Mucosa of stomach (tissue), 1 donor: ENCODE results near the gene GATB.

Experiments used
- H3K27me3 ChIP-seq: one replicate; pipeline ENCODE4 v1.7.0; 2013; ENCODE audit warnings: mild to moderate bottlenecking, low read length; ENCODE audit not compliant: control insufficient read depth, insufficient read depth
- H3K36me3 ChIP-seq: one replicate; pipeline ENCODE4 v1.7.0; 2013; ENCODE audit warnings: low read length; ENCODE audit not compliant: control insufficient read depth, insufficient read depth
- H3K4me1 ChIP-seq: one replicate; pipeline ENCODE4 v1.7.0; 2013; ENCODE audit warnings: mild to moderate bottlenecking, low read length; ENCODE audit not compliant: control insufficient read depth, insufficient read depth
- H3K4me3 ChIP-seq: one replicate; pipeline ENCODE4 v1.7.0; 2013; ENCODE audit warnings: low read length
- H3K9ac ChIP-seq: one replicate; pipeline ENCODE4 v1.7.0; 2013; ENCODE audit warnings: mild to moderate bottlenecking, low read length, moderate library complexity
- H3K9me3 ChIP-seq: one replicate; pipeline ENCODE4 v1.7.0; 2013; ENCODE audit warnings: mild to moderate bottlenecking, low read length, moderate library complexity; ENCODE audit not compliant: control insufficient read depth
- donor health status: Pancreatic carcinoma.

Gene GATB

GRCh38 chr4:151799417-151800012, 38.7 kb upstream of the GATB start:
- no peaks in the 10 kb centered on the region for H3K27me3 ChIP-seq
- peaks cover 43% of the 10 kb centered on the region for H3K4me1 ChIP-seq
- no peak overlapping the region for H3K9ac ChIP-seq
- no peaks in the 10 kb centered on the region for H3K36me3 ChIP-seq
- H3K4me3 ChIP-seq = no peak overlapping the region
- no peaks in the 10 kb centered on the region for H3K9me3 ChIP-seq

GRCh38 chr4:151798678-151799416, 38.0 kb upstream of the GATB start:
- Histone ChIP-seq H3K4me1 (peaks cover 43% of the 10 kb centered on the region), H3K4me3 (no peak overlapping the region), H3K9me3 (no peaks in the 10 kb centered on the region), H3K9ac (no peak overlapping the region), H3K27me3 (no peaks in the 10 kb centered on the region), H3K36me3 (no peaks in the 10 kb centered on the region)

- H3K36me3 ChIP-seq = no peaks in the 10 kb centered on the region
- H3K9me3 ChIP-seq = no peaks in the 10 kb centered on the region
- H3K9ac ChIP-seq = no peak overlapping the region
- H3K4me1 ChIP-seq = peaks cover 43% of the 10 kb centered on the region
- H3K4me3 ChIP-seq = no peak overlapping the region
- no peaks in the 10 kb centered on the region for H3K27me3 ChIP-seq
These were observed 37.0 kb upstream of the GATB start for GRCh38 chr4:151797853-151798252.

- H3K27me3 ChIP-seq = no peaks in the 10 kb centered on the region
- H3K9me3 ChIP-seq = no peaks in the 10 kb centered on the region
- peaks cover 43% of the 10 kb centered on the region for H3K4me1 ChIP-seq
- H3K36me3 ChIP-seq = no peaks in the 10 kb centered on the region
- H3K4me3 ChIP-seq = no peak overlapping the region
- H3K9ac ChIP-seq = no peak overlapping the region
These were observed 36.3 kb upstream of the GATB start for GRCh38 chr4:151797131-151797530.

DNA sequence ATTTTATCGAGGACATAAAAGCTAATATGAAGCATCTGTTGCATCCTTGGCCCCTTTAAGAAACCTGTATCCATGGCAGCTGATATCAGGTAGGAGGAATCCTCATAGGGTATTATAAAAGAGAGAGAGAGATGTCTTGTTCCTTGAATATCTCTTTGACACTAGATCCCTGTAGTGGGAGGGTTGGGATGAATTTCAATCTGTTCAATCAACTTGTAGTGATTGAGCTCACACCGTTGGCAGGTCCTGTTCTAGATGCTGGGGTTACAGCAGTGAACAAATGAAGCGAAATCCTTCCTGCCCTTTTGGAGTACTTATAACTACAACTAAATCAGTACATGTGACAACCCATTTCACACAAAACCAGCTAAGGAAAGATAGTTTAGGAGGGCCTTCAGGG, 35.3 kb upstream of the GATB start:
- no peak overlapping the region for H3K9ac ChIP-seq
- no peaks in the 10 kb centered on the region for H3K36me3 ChIP-seq
- H3K27me3 ChIP-seq = no peaks in the 10 kb centered on the region
- H3K4me1 ChIP-seq = peaks cover 43% of the 10 kb centered on the region
- no peaks in the 10 kb centered on the region for H3K9me3 ChIP-seq
- no peak overlapping the region for H3K4me3 ChIP-seq

GRCh38 chr4:151792995-151793394, 32.2 kb upstream of the GATB start:
- no peak overlapping the region for H3K9ac ChIP-seq
- no peaks in the 10 kb centered on the region for H3K9me3 ChIP-seq
- H3K4me1 ChIP-seq = peaks cover 19% of the 10 kb centered on the region
- H3K4me3 ChIP-seq = no peak overlapping the region
- H3K36me3 ChIP-seq = no peaks in the 10 kb centered on the region
- no peaks in the 10 kb centered on the region for H3K27me3 ChIP-seq

DNA sequence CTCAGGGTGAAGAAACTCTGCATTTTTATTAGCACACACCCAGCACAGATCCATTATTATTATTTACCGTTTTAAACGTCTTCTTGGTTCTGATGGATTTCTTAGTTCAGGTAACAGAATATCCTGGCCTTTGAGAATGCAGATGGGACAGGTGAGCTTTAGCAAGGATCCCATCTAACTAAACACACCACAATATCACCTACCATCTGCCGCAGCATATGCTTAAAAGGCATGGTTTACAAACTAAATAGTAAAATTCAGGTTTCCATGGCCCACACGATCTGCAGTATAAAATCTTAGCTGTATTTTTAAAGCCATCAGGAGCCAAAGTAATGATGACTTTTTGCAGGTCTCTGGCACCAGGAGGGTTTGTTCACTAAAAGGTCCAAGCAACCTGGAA, 31.7 kb upstream of the GATB start:
- Histone ChIP-seq H3K9ac (no peak overlapping the region), H3K4me1 (peaks cover 14% of the 10 kb centered on the region), H3K36me3 (no peaks in the 10 kb centered on the region), H3K27me3 (no peaks in the 10 kb centered on the region), H3K9me3 (no peaks in the 10 kb centered on the region), H3K4me3 (no peak overlapping the region)

- no peak overlapping the region for H3K9ac ChIP-seq
- H3K36me3 ChIP-seq = no peaks in the 10 kb centered on the region
- no peak overlapping the region for H3K4me3 ChIP-seq
- H3K4me1 ChIP-seq = peaks cover 12% of the 10 kb centered on the region
- no peaks in the 10 kb centered on the region for H3K27me3 ChIP-seq
- H3K9me3 ChIP-seq = no peaks in the 10 kb centered on the region
These were observed 27.2 kb upstream of the GATB start for GRCh38 chr4:151788021-151788420.

GRCh38 chr4:151786158-151786495, 25.3 kb upstream of the GATB start:
- Histone ChIP-seq H3K9me3 (no peaks in the 10 kb centered on the region), H3K9ac (no peak overlapping the region), H3K4me3 (no peak overlapping the region), H3K4me1 (peaks cover 12% of the 10 kb centered on the region), H3K27me3 (no peaks in the 10 kb centered on the region), H3K36me3 (no peaks in the 10 kb centered on the region)

DNA sequence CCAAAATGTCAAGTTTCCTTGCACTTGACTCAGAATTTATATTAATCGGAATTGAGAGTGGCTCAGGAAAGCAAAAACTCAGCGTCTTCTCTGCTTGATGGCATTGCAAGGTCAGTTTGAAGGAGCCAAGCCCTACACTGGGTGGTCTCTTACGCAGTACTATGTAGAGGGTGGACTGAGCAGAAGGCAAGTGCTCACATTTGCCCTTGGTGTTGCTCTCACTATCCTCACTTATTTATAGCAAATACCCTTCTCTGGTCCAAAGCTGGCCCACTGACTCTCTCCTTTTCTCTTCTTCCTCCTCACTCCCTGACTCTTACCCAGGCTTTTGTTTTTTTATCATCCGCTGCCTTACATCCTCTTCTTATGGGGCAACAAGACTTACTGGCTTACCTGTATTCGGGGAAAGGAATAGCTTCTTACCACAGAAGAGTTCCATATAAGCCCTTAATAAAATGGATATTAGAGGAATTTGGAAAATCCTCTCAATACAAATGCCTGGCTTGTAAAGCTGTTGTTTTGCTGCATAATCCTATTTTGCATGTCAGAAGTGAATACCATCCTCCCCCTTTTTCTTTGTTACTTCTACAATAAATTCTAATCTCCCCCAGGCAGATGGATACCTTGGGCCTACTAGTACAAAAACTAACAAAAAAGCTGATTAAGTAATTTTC, 24.8 kb upstream of the GATB start:
- H3K36me3 ChIP-seq = no peaks in the 10 kb centered on the region
- no peak overlapping the region for H3K4me3 ChIP-seq
- H3K27me3 ChIP-seq = no peaks in the 10 kb centered on the region
- H3K9me3 ChIP-seq = no peaks in the 10 kb centered on the region
- peaks cover 12% of the 10 kb centered on the region for H3K4me1 ChIP-seq
- no peak overlapping the region for H3K9ac ChIP-seq

GRCh38 chr4:151784706-151785105, 23.9 kb upstream of the GATB start:
- H3K9ac ChIP-seq = no peak overlapping the region
- no peaks in the 10 kb centered on the region for H3K27me3 ChIP-seq
- H3K4me1 ChIP-seq = peaks cover 12% of the 10 kb centered on the region
- H3K4me3 ChIP-seq = no peak overlapping the region
- H3K9me3 ChIP-seq = no peaks in the 10 kb centered on the region
- no peaks in the 10 kb centered on the region for H3K36me3 ChIP-seq

GRCh38 chr4:151783867-151784266, 23.1 kb upstream of the GATB start:
- H3K36me3 ChIP-seq = no peaks in the 10 kb centered on the region
- H3K27me3 ChIP-seq = no peaks in the 10 kb centered on the region
- H3K9ac ChIP-seq = no peak overlapping the region
- H3K4me1 ChIP-seq = peaks cover 12% of the 10 kb centered on the region
- no peak overlapping the region for H3K4me3 ChIP-seq
- H3K9me3 ChIP-seq = no peaks in the 10 kb centered on the region
